NCI-H1417 treated with DMSO at 0.1 percent for 48 hours (cell line): ENCODE measurements around the gene TBXA2R.

Experiments used
- DNase-seq: peaks from one replicate; lab custom pipeline; 2025; lab: John Stamatoyannopoulos, UW

TBXA2R gene

DNA sequence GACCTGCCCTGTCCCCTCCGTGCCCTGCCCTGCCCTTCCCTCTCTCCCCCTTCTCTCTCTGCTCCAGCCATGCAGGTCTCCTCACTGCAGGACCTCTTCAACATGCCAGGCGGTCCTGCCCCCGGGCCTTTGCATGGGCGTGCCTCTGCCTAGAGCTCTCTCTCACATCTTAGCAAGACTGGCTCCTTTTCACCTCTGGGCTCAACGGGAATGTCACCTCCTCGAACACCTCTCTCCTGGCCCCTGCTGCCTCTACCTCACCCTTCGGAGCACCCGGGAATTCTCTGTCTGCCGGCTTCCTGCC, 54.9 kb downstream of the TBXA2R start:
- no peak for DNase-seq

GRCh38 chr19:3550947-3551791, 55.5 kb downstream of the TBXA2R start:
- no peak for DNase-seq

- no peak for DNase-seq
Observed at GRCh38 chr19:3549816-3550215, 56.9 kb downstream of the TBXA2R start.

DNA sequence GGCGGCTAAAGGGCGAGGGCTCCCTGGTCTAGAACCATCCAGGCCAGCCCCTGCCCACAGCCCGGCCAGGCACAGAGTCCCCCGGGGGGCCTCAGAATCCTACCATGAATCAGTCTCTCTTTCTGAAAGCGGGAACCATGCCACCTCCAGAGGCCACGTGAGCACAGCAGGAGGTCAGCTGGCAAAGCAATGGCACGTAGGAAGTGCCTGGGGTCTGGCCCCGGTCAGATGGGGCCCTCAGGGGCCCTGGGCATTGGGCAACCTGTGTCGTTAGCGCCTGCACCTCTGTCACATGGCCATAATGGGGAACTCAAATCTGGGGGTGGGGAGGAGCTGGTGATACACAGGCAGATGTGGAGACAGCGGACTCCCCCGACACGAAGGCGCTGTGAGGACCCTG, 58.1 kb downstream of the TBXA2R start:
- no peak for DNase-seq

GRCh38 chr19:3547767-3548282, 58.9 kb downstream of the TBXA2R start:
- no peak for DNase-seq

DNA sequence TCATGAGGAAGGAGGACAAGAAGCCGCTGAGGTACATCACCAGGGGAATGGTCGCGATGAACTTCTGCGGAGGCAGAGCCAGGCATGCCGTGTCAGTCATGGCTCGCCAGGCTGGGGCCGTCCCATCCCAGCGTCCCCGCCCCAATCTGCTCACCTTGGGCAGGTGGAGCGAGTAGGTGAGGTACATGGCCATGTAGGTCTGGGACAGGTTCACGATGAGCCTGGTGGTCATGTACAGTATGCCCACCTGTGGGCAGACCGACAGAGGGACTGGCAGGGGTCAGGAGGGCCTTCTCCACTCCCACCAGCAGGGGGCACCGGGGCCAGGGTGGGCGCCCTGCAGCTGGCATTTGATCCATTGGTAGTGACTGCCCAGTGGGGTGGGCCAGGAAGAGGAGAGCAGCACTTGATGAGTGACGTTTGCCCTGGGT, 59.4 kb downstream of the TBXA2R start:
- DNase-seq, result no peak

GRCh38 chr19:3546119-3546518, 60.6 kb downstream of the TBXA2R start:
- DNase-seq, result no peak

GRCh38 chr19:3545669-3546034, 61.0 kb downstream of the TBXA2R start:
- DNase-seq, result no peak

DNA sequence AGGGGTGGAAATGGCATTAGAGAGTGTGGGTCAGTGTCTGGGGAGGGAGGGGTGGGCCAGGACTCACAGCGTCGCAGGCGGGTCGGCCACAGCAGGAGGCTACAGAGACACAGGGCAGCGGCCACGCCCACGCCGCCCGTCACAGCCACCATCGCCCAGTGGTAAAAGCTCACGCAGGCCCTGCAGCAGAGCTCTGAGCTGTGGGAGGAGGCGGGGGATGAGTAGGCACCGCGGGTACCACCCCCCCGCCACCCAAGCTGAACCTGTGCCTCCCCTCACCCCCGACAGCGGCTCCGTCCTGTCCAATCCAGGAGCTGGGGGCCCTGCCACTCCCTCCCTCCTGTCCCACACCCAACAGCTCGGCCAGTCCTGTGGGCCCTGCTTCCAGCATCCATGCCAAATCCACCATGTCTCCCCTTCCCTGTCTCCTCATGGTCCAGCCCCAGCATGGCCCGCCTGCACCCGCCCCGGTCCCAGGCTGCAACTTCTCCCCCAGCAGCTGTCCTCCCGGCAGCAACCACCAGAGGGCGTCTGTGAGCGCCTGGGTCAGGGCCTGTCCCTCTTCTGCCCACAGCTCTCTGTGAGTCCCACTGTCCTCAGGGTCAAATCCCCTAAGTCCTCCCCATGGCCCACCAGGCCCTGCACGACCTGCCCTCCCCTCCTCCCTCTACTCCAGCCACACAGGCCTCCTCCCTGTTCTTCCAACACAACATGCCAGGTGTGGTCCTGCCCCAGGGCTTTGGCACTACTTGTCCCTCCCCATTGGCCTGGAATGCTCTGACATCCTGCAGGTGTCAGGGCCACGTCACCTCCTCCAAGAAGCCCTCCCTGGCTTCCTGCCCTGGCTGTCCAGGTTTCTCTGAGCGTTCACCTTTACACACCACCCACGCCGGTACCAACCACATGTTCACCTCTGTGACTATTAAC, 61.7 kb downstream of the TBXA2R start:
- DNase-seq, result no peak
